Esophagus squamous epithelium (tissue), 4 donors: ENCODE results near the gene MYO1H.

Experiments
- CTCF ChIP-seq, 6 experiments: fragments of 450-650 bp in 4 of 6; fragments of 200-600 bp in 2 of 6; sonication (generic) in 2 of 6; IDR thresholded peaks; one replicate each; pipeline ENCODE4 v1.5.1; 2016 to 2019; ENCODE audit warnings: antibody characterized with exemption in 6 of 6, mild to moderate bottlenecking in 4 of 6, moderate library complexity in 4 of 6
- POLR2A ChIP-seq, 4 donors: fragments of 450-650 bp; IDR thresholded peaks; one replicate each; pipeline ENCODE4 v1.6.1; 2017; ENCODE audit warnings: antibody characterized with exemption in 4 of 4, mild to moderate bottlenecking in 4 of 4, moderate library complexity in 3 of 4

GRCh38 chr12:109310247-109311125 is 37.2 kb upstream of the MYO1H start:
- no peak for TF ChIP-seq CTCF (IDR thresholded peaks at IDR 0.05)
- TF ChIP-seq POLR2A (IDR thresholded peaks at IDR 0.05), result no peak
